Lung (tissue), 12 donors: ENCODE results near the gene FUT8. TPM values are rescaled to one million over a fixed set of nuclear protein-coding genes. Genes with fewer than 3 reads are reported as not detected.

Experiments used
- ATAC-seq: fragments of 200-7000 bp; cut with Tn5 transposase; one replicate; pipeline ENCODE4 v1.9.1; 2020; ENCODE audit warnings: moderate number of reproducible peaks; ENCODE audit not compliant: insufficient read depth, low FRiP score
- DNase-seq, 3 donors: peaks; one replicate each; pipeline ENCODE4 v3.0.0-alpha.2; 2013 to 2017
- H3K27ac ChIP-seq, 2 donors: one replicate each; pipeline ENCODE4 v1.5.1; 2013; ENCODE audit warnings: mild to moderate bottlenecking in 2 of 2, moderate library complexity in 2 of 2, control low read depth in 1 of 2, inconsistent platforms in 1 of 2, low read depth in 1 of 2, low read length in 1 of 2
- H3K27me3 ChIP-seq, 3 donors: one replicate each; pipeline ENCODE4 v1.5.1; 2013; ENCODE audit warnings: low read length in 2 of 3; ENCODE audit not compliant: control insufficient read depth in 3 of 3, insufficient read depth in 3 of 3
- H3K36me3 ChIP-seq, 4 donors: one replicate each; pipeline ENCODE4 v1.5.1; 2013; ENCODE audit warnings: low read length in 4 of 4, mild to moderate bottlenecking in 1 of 4, moderate library complexity in 1 of 4; ENCODE audit not compliant: control insufficient read depth in 4 of 4, insufficient read depth in 4 of 4
- H3K4me1 ChIP-seq, 5 donors: one replicate each; pipeline ENCODE4 v1.5.1; 2013; ENCODE audit warnings: low read length in 5 of 5, mild to moderate bottlenecking in 2 of 5, moderate library complexity in 1 of 5; ENCODE audit not compliant: control insufficient read depth in 5 of 5, insufficient read depth in 5 of 5
- H3K4me3 ChIP-seq: one replicate; pipeline ENCODE4 v1.5.1; 2013; ENCODE audit warnings: mild to moderate bottlenecking, control low read depth, moderate library complexity
- H3K9ac ChIP-seq, 2 donors: one replicate each; pipeline ENCODE4 v1.5.1; 2013; ENCODE audit warnings: low read length in 2 of 2, control low read depth in 1 of 2; ENCODE audit not compliant: insufficient read depth in 1 of 2
- H3K9me3 ChIP-seq, 4 donors: one replicate each; pipeline ENCODE4 v1.5.1; 2013; ENCODE audit warnings: low read length in 3 of 4, mild to moderate bottlenecking in 1 of 4, moderate library complexity in 1 of 4; ENCODE audit not compliant: control insufficient read depth in 4 of 4, insufficient read depth in 3 of 4
- WGBS, 2 donors: extraction: QIAGEN DNeasy Blood & Tissue Kit; methylation state at CpG; one replicate each; pipeline ENCODE4 v1.1.7; 2013; 5-methylcytosine and 5-hydroxymethylcytosine counted together
- polyA plus RNA-seq, 2 donors: library from polyadenylated mRNA; stranded (reverse); fragments of 200-250 nt; gene quantifications; one replicate each; pipeline ENCODE4 v1.2.1, GENCODE V29; 2013
- total RNA-seq, 2 donors: library from RNA; depleted of rRNA in 1 of 2; stranded (reverse); fragments of >200 nt in 1 of 2; gene quantifications; one replicate each; pipeline ENCODE4 v1.2.1, GENCODE V29; 2014 to 2021
- TF ChIP-seq, protein P1 (sequence below): IDR thresholded peaks from 2 replicates; pipeline ENCODE4 v1.5.1; 2012; ENCODE audit warnings: mild to moderate bottlenecking; ENCODE audit errors: control extremely low read depth, extremely low read depth
- donor health status: control.
- donor health status: control.
- donor health status: Bipolar disorder and iron deficiency.
- donor health status: healthy.
- donor health status: DM: yes; HTN: yes; CAD: no.

The FUT8 gene
- total and polyA plus RNA-seq, 4 donors = 9.9 to 98.5 (median 25.8) TPM

DNA sequence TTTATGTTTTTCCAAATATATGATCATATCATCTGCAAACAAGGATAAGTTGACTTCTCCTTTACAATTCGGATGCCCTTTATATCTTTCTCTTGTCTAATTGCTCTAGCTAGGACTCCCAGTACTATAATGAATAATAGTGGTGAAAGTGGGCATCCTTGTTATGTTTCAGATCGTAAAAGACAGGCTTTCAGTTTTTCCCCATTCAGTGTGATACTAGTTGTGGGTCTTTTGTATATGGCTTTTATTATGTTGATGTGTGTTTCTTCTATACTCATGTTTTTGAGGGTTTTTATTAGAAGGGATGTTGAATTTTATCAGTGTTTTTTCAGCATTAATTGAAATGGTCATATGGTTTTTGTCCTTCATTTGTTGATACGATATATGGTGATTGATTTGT, 97.3 kb downstream of the FUT8 start:
- DNase-seq = no peak
- no peak for ATAC-seq
- Histone ChIP-seq H3K36me3 (no peaks in the 10 kb centered on the region), H3K27ac (no peak overlapping the region), H3K4me3 (no peak overlapping the region), H3K9me3 (peaks cover 0 to 5% (median 0%) of the 10 kb centered on the region in 4 donors), H3K9ac (no peak overlapping the region), H3K4me1 (peaks cover 0 to 2% (median 0%) of the 10 kb centered on the region in 5 donors), H3K27me3 (no peaks in the 10 kb centered on the region)
- WGBS, 2 donors = 94 to 98% methylated on average over 3 of the region's 3 CpGs
- TF ChIP-seq, protein P1, sequence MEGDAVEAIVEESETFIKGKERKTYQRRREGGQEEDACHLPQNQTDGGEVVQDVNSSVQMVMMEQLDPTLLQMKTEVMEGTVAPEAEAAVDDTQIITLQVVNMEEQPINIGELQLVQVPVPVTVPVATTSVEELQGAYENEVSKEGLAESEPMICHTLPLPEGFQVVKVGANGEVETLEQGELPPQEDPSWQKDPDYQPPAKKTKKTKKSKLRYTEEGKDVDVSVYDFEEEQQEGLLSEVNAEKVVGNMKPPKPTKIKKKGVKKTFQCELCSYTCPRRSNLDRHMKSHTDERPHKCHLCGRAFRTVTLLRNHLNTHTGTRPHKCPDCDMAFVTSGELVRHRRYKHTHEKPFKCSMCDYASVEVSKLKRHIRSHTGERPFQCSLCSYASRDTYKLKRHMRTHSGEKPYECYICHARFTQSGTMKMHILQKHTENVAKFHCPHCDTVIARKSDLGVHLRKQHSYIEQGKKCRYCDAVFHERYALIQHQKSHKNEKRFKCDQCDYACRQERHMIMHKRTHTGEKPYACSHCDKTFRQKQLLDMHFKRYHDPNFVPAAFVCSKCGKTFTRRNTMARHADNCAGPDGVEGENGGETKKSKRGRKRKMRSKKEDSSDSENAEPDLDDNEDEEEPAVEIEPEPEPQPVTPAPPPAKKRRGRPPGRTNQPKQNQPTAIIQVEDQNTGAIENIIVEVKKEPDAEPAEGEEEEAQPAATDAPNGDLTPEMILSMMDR = no peak

DNA sequence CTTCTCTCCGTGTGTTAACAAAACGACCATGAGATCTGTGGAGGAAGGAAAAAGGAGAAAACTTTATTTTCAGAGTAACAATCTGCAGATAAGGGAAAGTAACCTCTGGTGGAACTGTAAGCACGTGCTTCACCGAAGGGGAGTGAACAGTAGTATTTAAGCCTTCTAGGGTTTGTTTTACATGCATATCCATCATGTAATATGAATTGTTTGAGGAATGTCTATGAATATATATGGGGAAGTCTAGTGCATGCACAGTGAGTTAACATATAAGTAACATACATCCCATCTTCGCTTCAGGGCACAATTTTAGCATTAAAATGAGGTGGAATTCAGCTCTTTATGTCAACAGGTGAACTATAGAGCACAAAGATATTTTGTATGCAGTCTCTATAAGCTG, 101.1 kb downstream of the FUT8 start:
- no peak overlapping the region for H3K9ac ChIP-seq
- H3K4me1 ChIP-seq = no peaks in the 10 kb centered on the region
- TF ChIP-seq, protein P1 = no peak
- no peak overlapping the region for H3K4me3 ChIP-seq
- H3K9me3 ChIP-seq = peaks cover 0 to 5% (median 0%) of the 10 kb centered on the region in 4 donors
- H3K27me3 ChIP-seq = no peaks in the 10 kb centered on the region
- H3K36me3 ChIP-seq = no peaks in the 10 kb centered on the region
- no peak overlapping the region for H3K27ac ChIP-seq
- no peak for DNase-seq
- WGBS, 2 donors = 95 to 98% methylated on average over 5 of the region's 5 CpGs
- no peak for ATAC-seq

DNA sequence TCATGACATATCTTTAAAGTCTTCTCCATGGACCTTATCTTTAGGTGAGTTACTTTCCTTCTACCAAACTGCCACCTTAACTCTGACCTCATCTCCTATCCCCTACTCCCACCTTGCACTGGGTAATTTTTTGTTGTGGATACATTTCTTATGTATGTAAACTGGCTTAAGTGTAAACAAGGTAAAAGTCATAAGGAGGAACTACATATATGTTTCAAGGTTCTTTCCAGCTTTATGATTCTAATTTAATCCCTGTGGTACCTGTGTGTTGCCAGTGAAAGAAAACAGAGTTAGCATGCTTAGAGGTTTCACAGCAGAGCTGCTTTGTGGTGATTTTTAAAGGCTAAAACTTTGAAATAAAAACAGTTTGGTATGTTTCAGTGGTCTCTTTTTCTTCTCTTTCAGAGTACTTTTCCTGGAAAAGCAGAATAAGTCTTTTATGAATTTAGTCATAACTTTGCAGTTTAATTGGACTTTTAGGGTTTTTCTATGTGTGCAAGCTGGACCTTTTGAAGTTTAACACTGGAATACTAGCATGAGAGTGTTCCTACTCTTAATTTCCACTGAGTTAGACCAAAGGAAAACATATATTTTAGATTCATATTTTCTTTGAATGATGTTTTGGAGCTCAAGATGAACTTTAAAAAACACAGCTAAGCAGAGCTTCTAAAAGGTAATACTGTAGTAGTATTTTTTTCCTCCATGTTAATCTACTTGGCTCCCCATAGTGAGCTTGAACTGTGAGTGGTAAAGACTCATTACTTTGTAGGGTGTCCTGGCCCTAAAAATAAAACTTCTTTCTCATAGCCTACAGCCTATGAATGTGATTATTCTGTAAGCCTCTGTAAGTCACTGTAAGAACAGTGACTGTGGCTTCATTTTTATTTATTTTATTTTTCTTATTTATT, 105.4 kb downstream of the FUT8 start:
- Histone ChIP-seq H3K9ac (no peak overlapping the region), H3K9me3 (no peaks in the 10 kb centered on the region), H3K4me3 (no peak overlapping the region), H3K4me1 (no peaks in the 10 kb centered on the region), H3K27ac (no peak overlapping the region), H3K36me3 (no peaks in the 10 kb centered on the region), H3K27me3 (no peaks in the 10 kb centered on the region)
- no peak for ATAC-seq
- TF ChIP-seq, protein P1 = no peak
- no peak for DNase-seq
